ENCODE results near the gene MAN1A2.
"Not testable (repeated sequence)": the region's sequence is repeated elsewhere in the genome, so short reads cannot be mapped to it uniquely, and the experiment has no call there.

Gene MAN1A2

DNA sequence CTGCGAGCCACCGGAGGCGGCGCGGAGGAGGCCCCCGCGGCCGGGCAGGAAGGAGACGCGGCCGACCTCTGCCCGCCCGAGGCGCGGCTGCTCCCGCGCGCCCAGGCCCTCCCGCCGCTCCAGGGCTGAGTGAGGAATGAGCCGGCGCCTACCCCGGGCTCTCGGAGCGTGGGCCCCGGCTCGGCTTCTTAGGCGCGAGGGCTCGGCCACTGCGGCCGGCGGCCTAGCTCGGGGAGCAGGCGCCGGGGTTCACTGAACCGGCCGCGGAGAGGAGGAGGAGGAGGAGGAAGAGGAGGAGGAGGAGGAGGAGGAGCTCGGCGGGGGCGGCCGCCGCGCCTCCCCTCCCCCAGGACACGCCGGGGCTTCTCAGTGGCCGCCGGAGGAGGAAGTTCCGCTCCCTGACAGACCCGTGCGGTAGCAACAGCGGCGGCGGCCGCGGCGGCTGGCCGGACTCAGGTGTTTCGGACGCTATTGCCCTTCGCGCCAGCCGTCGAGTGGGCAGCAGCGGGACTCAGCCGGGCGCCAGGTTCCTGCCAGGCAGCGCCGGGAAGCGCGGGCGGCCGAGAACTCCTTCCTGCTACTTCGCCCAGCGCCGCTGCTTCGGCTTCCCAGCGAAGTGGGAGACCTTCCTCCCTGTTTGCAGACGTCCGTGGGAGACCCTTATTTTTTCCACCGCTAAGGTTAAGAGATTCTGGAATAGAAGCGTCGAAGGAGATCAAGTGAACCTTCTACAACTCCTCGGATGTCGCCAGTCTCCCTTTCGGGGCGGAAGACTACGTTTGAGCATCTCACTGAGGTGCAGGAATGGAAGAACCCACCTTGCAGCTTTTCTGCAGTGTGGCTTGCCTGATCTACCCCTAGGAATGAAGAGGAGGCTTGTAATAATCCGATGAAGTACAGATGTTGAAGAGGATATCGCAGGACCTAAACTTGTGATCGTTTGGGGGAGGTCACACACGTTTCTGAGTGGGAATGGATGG is at the start of gene MAN1A2:
Gene MAN1A2, plus strand, starts transcription at position 404 of the 980 bp plus-strand sequence. CDS start 735 bp downstream, outside the sequence.
- peak; percentile 59 for DNase-seq

DNA sequence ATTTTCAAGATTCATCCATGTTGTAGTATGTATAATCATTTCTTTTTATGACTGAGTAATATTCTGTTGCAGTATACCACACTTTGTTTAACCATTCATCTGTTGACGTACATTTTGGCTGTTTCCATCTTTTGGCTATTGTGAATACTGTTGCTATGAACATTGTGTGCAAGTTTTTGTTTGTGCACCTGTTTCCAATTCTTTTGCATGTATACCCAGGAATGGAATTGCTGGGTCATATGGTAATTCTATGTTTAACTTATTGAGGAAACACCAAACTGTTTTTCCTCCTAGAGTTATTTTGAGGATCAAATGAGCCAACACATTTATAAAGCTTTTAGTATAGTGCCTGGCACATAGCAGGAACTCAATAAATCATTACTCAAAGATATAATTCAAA is 49.2 kb upstream of the MAN1A2 start:
- DNase-seq = no peak

DNA sequence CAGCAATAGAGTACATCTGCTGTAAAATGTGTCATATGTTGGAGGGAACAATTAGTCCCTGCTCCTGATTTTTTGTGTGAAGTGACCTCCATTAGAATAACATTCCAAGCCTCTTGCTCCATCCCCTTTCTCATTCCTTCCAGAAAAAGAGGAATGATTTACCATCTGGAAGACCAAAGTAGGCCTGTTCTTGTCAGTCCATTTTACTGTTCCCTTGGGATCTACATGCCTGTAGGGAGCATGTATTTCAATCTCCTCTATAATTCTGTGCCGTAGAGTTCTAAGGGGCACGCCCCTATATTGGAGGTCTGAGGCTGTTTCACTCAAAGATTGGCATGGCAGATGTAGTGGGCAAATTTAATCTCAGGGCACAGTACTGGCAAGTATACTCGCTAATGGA is 48.8 kb upstream of the MAN1A2 start:
- DNase-seq = no peak

DNA sequence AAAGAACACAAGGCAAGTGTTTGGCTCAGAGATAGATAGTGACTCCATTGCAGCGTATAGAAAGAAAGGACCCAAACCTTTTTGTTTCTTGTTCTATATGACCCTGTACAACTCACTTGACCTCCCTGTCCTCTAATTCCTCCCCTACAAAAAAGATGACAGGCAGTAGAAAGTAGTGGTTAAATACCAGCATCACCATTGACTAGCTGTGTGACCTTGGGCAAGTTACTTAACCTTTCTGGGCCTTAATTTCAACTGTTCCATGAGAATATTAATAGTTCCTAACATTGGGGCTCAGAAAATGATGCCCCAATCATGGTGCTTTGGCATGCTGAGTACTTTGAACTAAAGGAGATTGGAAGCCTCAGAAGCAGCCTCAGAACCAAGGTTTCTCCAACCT is 46.7 kb upstream of the MAN1A2 start:
- DNase-seq = no peak

DNA sequence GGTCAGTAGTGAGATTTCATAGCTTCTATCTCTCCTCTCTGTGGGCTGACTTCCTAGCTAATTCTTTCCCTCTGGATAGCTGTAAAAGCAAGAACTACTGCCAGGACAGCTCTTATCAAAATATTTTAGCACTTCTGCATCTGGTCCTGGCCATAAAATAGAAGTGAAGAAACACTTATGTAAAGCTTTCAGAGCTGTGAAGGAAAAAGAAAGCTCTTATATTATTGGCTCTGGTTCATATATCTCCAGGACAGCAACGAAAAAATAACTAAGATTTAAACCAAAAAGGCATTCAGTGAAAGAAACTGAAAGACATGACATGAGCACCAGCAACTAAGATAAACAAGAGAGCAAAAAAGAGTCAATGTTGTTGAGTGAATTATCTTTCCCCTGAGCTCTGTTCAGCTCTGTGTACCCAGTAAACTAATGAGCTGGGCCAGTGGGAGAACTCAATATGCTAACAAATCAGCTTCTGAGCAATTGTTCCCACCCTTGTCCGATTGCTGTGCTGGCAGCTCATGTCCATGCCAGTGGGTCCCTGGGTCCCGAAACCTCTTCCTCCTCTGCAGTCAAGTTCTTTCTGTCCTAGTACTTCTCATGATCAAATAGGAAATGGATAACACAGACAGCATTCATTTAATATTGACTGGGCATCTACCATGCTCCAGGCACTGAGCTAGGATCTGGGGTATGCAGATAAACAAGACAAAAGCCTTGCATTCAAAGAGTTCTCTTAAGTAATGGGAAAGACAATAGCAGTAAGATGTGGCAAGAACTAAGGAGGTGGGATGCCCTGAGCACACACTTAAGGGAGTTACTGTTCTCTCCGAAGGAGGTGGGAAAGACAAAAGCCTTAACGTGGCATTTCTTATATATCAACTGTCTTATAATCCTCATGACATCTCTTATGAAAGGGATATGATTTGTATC is 45.3 kb upstream of the MAN1A2 start:
- DNase-seq = no peak

DNA sequence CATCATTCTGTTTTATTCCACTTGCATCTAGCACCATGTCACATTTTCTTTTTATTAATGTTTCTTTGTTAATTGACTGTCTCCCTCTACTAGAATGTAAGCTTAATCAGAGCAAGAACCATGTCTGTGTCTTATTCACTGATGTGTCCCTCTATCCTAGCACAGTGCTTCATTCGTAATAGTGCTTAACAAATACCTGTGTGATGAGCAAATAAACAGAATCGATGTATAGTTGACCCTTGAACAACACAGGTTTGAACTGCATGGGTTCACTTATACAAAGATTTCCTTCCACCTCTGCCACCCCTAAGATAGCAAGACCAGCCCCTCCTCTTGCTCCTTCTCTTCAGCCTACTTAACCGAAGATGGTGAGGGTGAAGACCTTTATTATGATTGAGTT is 42.9 kb upstream of the MAN1A2 start:
- DNase-seq = no peak

DNA sequence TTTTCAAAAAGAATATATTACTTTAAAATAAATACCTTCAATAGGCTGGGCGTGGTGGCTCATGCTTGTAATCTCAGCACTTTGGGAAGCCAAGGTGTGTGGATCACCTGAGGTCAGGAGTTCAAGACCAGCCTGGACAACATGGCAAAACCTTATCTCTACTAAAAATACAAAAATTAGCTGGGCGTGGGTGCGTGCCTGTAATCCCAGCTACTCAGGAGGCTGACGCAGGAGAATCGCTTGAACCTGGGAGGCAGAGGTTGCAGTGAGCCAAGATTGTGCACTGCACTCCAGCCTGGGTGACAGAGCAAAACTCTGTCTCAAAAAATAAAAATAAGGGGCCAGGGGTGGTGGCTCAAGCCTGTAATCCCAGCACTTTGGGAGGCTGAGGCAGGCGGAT is 41.2 kb upstream of the MAN1A2 start:
- DNase-seq = not testable (repeated sequence)

DNA sequence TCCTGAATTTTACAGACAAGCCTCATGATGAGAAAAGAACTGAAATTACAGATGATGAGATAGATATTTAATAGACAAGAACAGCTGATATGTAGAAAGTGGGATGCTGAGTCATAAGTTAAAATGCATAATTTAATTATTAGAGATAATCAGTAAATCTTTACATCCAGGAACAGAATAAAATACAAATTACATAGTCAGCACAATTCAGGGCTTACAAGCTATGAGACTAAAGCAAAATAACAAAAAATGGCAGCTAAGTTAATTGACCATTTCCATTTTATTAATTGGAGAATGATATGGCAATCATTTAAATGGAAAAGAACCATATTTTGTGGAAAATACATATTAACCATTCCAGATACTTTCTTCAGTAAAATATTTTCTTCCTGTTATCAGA is 40.2 kb upstream of the MAN1A2 start:
- DNase-seq = no peak

DNA sequence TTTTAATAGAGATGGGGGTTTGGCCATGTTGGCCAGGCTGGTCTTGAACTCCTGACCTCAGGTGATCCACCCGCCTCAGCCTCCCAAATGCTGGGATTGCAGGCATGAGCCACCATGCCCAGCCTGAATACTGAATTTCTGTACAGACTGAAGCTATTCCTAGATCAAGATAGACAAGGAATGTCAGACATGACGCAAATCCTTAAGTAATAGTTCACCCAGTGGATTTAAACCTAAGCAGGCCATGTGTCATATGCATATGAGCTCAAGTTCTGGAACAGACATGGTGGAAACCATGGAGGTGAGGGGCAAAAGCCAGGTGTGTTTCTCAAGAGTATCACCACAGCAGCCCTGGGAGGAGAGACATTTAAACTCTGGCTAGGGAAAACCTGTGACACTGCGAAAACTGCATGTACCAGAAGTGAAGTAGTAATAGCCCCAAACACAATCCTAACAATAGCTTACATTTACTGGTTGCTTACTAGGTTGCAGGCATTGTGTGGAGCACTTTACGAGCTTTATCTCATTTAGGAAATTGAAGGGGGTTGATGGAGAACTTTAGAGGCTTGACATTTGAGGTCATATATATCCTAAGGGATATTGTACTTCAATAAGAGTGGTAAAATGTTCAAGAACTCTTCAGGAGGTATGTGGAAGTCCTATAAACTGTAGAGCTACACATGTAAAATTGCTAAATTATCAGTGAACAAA is 31.7 kb upstream of the MAN1A2 start:
- no peak for DNase-seq

DNA sequence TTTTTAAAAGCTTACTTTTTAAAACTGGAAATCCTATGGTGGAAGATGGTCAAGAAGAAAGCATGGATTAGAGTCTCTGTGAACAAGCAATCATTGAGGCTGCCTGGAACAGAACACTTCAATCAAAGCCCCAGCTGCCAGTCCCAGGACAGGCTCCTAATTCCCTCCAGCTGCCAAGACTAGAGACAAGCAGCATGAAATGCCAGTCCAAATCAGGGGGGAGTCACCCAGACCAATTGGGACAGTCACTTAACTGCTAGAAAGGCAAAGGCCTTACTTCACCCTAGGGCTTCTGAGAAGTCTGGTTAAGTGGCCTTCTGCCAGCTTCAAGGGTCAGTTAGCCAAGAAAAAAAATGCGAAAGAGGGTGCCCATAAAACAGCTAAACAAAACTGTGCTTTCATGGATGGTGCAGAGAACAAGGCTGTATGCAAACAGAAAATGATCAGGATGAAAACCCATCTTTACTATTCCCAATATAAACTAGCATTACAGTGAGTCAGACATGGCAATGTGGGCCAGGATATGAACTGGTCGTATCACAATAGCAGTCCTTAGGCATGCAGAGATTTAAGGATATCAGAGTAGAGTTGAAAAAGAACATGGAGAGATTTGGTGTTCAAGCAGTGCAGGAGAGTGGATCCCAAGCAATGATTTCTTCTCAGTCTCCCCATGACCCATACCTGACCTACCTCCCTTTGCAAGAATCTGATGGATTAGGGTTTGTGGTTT is 31.0 kb upstream of the MAN1A2 start:
- DNase-seq = no peak

DNA sequence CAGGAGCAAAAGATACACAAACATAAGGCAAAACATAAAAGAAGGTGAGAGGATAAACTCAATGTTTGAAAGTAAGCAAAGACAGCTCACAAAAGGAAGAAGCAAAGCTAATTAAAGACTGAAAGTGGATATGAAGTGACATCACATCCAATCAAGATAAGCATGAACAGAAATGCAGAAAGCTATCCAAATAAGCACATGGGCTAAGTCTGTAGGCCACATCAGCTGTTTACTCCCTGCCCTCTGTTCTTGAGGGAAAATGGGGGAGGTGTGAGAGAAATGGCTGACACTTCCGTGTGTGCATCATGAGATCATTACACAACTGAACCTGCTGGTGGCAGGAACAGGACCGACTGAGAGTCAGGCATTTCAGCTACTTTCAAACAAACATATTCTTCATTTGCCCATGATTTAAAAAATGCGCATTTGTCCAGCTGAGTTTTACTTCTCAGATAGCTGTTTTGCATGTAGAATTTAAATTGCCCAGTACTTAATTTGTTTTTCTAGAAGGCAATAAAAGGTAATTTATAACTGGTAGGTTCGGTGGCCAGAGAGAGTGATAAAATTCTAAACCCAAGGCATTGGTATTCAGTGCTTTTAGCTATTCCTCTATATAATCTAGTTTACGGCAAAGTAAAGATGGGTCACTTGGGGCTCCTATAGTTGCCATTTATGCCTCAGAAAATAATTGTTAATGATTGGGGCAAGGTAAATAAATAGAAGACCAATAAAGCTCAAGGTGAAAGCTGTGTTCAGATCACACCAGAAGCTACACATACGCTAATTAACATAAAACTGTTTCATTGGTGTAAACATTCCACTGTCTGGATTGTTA is 27.2 kb upstream of the MAN1A2 start:
- DNase-seq = no peak

DNA sequence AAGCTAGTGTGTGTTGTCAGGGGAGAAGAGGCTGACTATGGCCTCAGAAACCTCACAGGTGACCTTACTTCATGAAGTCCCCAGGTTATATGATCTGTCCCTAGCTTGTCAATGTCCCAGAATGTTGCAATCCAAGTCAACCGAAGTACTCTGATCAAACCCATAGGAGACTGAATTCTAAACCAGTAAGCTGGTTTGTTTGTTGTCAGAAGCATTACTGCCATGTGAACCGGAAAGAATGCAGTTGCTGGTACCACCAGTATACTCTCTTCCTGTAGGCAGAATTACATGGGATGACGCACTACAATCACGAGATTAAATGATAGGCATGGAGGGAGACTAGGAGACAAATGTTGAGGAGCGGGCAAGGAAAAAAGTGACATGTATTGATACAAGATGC is 26.1 kb upstream of the MAN1A2 start:
- no peak for DNase-seq

DNA sequence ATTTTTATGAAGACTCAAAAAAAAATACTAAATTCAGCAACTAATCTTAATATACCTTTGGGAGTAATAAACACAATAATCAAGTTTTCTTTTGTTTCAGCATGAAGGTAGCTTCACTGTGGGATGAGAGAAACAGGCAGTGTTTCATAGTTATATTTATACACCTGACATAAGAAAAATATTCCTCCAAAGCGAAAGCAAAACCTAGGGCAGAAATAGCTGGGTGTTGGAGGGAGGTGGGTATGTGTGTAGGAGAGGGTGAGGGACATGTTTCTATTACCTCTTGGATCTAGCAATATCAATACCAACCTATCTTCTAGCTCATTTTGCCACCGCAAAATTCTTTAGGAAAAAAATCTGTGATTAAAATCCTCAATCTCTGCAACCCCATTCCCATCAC is 24.9 kb upstream of the MAN1A2 start:
- DNase-seq = no peak

DNA sequence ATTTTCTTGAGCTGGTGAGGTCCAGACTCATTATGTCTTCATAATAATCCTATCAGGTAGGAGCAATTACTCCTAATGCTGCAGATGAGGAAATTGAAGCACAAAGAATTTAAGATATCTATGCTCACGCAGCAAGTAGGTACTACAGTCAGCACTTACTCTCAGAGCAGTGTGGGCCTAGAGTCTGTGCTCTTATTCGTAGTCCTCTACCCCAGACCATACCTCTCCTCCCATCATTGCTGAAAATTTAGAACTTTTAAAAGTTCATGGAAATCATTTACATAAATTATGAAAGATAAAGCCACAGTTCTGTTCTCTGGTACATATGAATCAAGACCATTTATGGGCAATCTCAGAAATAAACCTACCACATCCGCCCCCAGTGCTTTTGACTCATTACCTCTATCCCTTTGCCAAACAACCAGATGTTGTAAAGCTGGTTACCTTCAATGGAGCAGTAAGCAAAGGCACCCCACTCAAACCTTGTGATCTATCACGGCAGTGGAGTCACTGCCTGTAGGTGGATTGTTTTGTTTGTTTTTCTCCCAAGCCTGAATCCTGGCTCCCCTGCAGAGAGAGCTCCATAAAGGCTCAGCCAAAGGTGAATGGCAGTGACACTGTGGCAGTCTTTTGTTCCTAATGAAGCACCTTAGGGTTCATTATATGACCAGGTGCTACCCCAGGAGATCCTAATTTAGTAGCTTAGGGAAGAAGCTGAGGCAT is 20.9 kb upstream of the MAN1A2 start:
- DNase-seq = peak; percentile 40

DNA sequence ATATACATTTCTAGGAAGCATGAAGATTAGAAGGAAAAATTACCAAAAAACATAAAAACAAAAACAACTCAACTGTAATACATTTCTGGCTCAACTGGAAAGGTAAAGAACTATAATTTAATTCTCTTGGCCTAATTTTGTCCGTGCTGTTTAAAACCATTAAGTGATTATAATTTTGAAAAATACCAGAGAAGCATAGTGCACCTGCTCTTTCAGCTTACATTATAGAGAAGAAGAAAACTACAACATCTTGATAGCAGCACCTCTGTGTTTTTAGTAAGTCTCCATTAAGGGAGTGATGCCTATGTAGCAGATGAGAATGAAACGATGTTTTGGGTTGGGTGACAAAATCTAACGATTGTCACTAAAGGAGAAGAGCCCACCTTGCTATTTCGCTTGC is 19.3 kb upstream of the MAN1A2 start:
- DNase-seq = no peak

DNA sequence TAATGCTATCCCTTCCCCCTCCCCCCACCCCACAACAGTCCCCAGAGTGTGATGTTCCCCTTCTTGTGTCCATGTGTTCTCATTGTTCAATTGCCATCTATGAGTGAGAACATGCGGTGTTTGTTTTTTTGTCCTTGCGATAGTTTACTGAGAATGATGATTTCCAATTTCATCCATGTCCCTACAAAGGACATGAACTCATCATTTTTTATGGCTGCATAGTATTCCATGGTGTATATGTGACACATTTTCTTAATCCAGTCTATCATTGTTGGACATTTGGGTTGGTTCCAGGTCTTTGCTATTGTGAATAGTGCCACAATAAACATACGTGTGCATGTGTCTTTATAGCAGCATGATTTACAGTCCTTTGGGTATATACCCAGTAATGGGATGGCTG is 14.6 kb upstream of the MAN1A2 start:
- not testable (repeated sequence) for DNase-seq

DNA sequence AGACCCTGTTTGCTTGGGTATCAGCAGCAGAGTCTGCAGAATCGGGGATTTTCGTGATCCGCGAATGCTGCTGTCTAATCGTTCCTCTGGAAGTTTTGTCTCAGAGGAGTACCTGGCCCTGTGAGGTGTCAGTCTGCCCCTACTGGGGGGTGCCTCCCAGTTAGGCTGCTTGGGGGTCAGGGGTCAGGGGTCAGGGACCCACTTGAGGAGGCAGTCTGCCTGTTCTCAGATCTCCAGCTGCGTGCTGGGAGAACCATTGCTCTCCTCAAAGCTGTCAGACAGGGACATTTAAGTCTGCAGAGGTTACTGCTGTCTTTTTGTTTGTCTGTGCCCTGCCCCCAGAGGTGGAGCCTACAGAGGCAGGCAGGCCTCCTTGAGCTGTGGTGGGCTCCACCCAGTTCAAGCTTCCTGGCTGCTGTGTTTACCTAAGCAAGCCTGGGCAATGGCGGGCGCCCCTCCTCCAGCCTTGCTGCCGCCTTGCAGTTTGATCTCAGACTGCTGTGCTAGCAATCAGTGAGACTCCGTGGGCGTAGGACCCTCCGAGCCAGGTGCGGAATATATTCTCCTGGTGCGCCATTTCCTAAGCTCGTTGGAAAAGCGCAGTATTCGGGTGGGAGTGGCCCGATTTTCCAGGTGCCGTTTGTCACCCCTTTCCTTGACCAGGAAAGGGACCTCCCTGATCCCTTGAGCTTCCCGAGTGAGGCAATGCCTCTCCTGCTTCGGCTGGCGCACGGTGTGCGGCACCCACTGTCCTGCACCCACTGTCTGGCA is 9.2 kb upstream of the MAN1A2 start:
- DNase-seq = not testable (repeated sequence)

DNA sequence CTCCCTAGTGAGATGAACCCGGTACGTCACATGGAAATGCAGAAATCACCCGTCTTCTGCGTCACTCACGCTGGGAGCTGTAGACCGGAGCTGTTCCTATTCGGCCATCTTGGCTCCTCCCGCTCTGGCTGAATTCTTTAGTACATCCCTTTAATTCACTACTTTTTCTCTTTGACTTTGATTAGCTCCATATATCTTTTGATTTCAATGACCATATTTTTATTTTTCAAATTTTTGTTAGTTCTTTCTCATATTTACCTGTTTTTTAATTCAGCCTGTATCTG is 8.7 kb upstream of the MAN1A2 start:
- DNase-seq = peak; percentile 19

DNA sequence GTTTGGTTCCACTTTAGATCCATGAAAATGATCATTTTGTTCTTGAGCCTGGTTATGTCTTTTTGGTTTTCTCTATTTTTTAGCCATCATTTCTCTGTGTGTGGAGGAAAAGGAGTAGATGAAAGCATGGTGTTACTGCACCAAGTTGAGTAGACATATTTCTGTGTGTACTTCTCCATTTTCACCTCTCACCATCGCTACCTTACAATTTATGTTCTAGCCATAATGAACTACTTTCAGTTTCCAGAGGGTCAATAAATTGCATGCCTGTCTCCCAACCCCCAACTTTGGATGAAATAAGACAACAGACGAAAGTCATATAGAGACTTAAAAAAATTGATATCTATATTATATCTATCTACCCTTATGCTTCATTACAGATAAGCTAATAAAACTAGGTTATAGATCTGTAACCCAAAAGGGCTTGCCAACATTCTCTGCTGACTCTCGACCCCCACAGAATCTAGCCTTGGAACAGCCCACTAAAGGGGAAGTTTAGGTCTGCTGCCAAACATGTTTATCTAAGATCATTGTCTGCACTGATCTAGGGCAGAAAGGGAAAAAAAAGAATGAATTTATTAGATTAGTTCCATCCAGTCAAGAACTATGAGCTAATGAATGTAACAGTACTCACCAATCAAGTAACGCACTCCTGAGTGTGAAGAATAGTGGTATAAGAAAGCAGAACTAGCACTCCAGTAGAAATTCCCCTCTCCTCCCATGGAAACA is 7.5 kb upstream of the MAN1A2 start:
- no peak for DNase-seq

All from NCI-H748 treated with DMSO at 0.1 percent for 48 hours (cell line).